Stimulated activated CD8-positive, alpha-beta memory T cell treated with anti-CD3 and anti-CD28 coated beads, Interleukin-12 subunit alpha, Interleukin-12 subunit beta, amount 100 ng/mL, for 4 hours (primary cell): ENCODE results near the gene FAM216B.
"Not testable (repeated sequence)": the region's sequence is repeated elsewhere in the genome, so short reads cannot be mapped to it uniquely, and the experiment has no call there.

Source experiments
- DNase-seq: peaks from one replicate; pipeline ENCODE4 v3.0.0-alpha.2; 2020; ENCODE audit warnings: low read depth

Gene FAM216B

GRCh38 chr13:42781352-42781751, at the start of gene FAM216B:
Gene FAM216B, plus strand, starts transcription at chr13:42781584. Its CDS starts 2,484 bp downstream, at chr13:42784068.
- no peak for DNase-seq

- no peak for DNase-seq
Measured at GRCh38 chr13:42732073-42732472, 49.3 kb upstream of the FAM216B start.

GRCh38 chr13:42733046-42733445, 48.3 kb upstream of the FAM216B start:
- DNase-seq: no peak

GRCh38 chr13:42735010-42735409, 46.4 kb upstream of the FAM216B start:
- no peak for DNase-seq

- no peak for DNase-seq
Measured at GRCh38 chr13:42740753-42741152, 40.6 kb upstream of the FAM216B start.

GRCh38 chr13:42741914-42742313, 39.5 kb upstream of the FAM216B start:
- DNase-seq: no peak

- DNase-seq: no peak
Measured at GRCh38 chr13:42745655-42746054, 35.7 kb upstream of the FAM216B start.

GRCh38 chr13:42746866-42747265, 34.5 kb upstream of the FAM216B start:
- DNase-seq: no peak

GRCh38 chr13:42747399-42747873, 33.9 kb upstream of the FAM216B start:
- no peak for DNase-seq

- no peak for DNase-seq
Measured at GRCh38 chr13:42750794-42751193, 30.6 kb upstream of the FAM216B start.

- DNase-seq: no peak
Measured at GRCh38 chr13:42751693-42752092, 29.7 kb upstream of the FAM216B start.

GRCh38 chr13:42752731-42753130, 28.7 kb upstream of the FAM216B start:
- DNase-seq: no peak

- no peak for DNase-seq
Measured at GRCh38 chr13:42753697-42754096, 27.7 kb upstream of the FAM216B start.

GRCh38 chr13:42754801-42755510, 26.4 kb upstream of the FAM216B start:
- DNase-seq: no peak

- no peak for DNase-seq
Measured at GRCh38 chr13:42757678-42758420, 23.5 kb upstream of the FAM216B start.

- DNase-seq: no peak
Measured at GRCh38 chr13:42758515-42758914, 22.9 kb upstream of the FAM216B start.

- no peak for DNase-seq
Measured at GRCh38 chr13:42760951-42761350, 20.4 kb upstream of the FAM216B start.

- DNase-seq: no peak
Measured at GRCh38 chr13:42762251-42762650, 19.1 kb upstream of the FAM216B start.

GRCh38 chr13:42762917-42763316, 18.5 kb upstream of the FAM216B start:
- DNase-seq: no peak

- DNase-seq: no peak
Measured at GRCh38 chr13:42766016-42766415, 15.4 kb upstream of the FAM216B start.

- no peak for DNase-seq
Measured at GRCh38 chr13:42769650-42770049, 11.7 kb upstream of the FAM216B start.

GRCh38 chr13:42776558-42776957, 4.8 kb upstream of the FAM216B start:
- DNase-seq: not testable (repeated sequence)

GRCh38 chr13:42777467-42777866, 3.9 kb upstream of the FAM216B start:
- no peak for DNase-seq
